Immature natural killer cell (primary cell): Measurements from ENCODE around the gene MSH4. TPM values are rescaled to one million over a fixed set of nuclear protein-coding genes. Genes with fewer than 3 reads are reported as not detected.
"Not testable (repeated sequence)": the region's sequence is repeated elsewhere in the genome, so short reads cannot be mapped to it uniquely, and the experiment has no call there.

Experiments
- DNase-seq, 3 donors: peaks; one replicate each; pipeline ENCODE4 v3.0.0; 2022; ENCODE audit warnings: mixed read lengths in 1 of 3
- H3K27ac Mint-ChIP-seq, 6 donors: one replicate each; pipeline ENCODE4 v1.8.0; 2020; ENCODE audit warnings: mixed read lengths in 6 of 6, mild to moderate bottlenecking in 5 of 6, inconsistent platforms in 4 of 6, moderate library complexity in 3 of 6
- H3K27me3 Mint-ChIP-seq, 3 donors: one replicate each; pipeline ENCODE4 v1.8.0; 2020 to 2021; ENCODE audit warnings: low read depth in 3 of 3, mild to moderate bottlenecking in 3 of 3, mixed read lengths in 3 of 3, moderate library complexity in 3 of 3, inconsistent platforms in 1 of 3
- H3K36me3 Mint-ChIP-seq, 3 donors: one replicate each; pipeline ENCODE4 v1.8.0; 2020; ENCODE audit warnings: mixed read lengths in 3 of 3, inconsistent platforms in 2 of 3, mild to moderate bottlenecking in 2 of 3
- H3K4me1 Mint-ChIP-seq, 2 donors: one replicate each; pipeline ENCODE4 v1.8.0; 2020; ENCODE audit warnings: inconsistent platforms in 2 of 2, mild to moderate bottlenecking in 2 of 2, mixed read lengths in 2 of 2, moderate library complexity in 1 of 2
- H3K4me3 Mint-ChIP-seq, 5 donors: one replicate each; pipeline ENCODE4 v1.8.0; 2020; ENCODE audit warnings: mild to moderate bottlenecking in 5 of 5, mixed read lengths in 5 of 5, inconsistent platforms in 3 of 5, moderate library complexity in 3 of 5
- H3K9me3 Mint-ChIP-seq, 6 donors: one replicate each; pipeline ENCODE4 v1.8.0; 2020; ENCODE audit warnings: mild to moderate bottlenecking in 6 of 6, mixed read lengths in 6 of 6, inconsistent platforms in 4 of 6, moderate library complexity in 3 of 6
- polyA plus RNA-seq, 3 donors: library from polyadenylated mRNA; unstranded; fragments of 300-500 nt; fragmentation: Illumina TruSeq; gene quantifications; one replicate each; pipeline ENCODE4 v1.2.3, GENCODE V29; 2021

MSH4 gene
- not detected for polyA plus RNA-seq

- H3K36me3 Mint-ChIP-seq: peaks cover 0 to 38% (median 18%) of the 10 kb centered on the region in 3 donors
- no peak within 1 kb of the TSS for H3K4me3 Mint-ChIP-seq
- no peaks in the 10 kb centered on the region for H3K27me3 Mint-ChIP-seq
- DNase-seq: no peak
- peaks cover 2 to 20% of the 10 kb centered on the region in 2 donors for H3K4me1 Mint-ChIP-seq
- peak within 1 kb of the TSS in 3 of 6 donors; percentile 12 to 22 (median 18) for H3K27ac Mint-ChIP-seq
- no peaks in the 10 kb centered on the region for H3K9me3 Mint-ChIP-seq
Observed at GRCh38 chr1:75796376-75797272, at the start of gene MSH4. TSS of gene MSH4 (plus strand) at chr1:75796882. CDS start at chr1:75796986, 104 bp downstream.

GRCh38 chr1:75757210-75757609 is 39.5 kb upstream of the MSH4 start:
- peaks cover 35 to 60% (median 59%) of the 10 kb centered on the region in 3 donors for H3K36me3 Mint-ChIP-seq
- H3K9me3 Mint-ChIP-seq, H3K4me3 Mint-ChIP-seq, H3K27ac Mint-ChIP-seq, DNase-seq, H3K27me3 Mint-ChIP-seq, H3K4me1 Mint-ChIP-seq: not testable (repeated sequence)

GRCh38 chr1:75758543-75758942 is 38.1 kb upstream of the MSH4 start:
- not testable (repeated sequence) for H3K27ac Mint-ChIP-seq, H3K9me3 Mint-ChIP-seq, H3K27me3 Mint-ChIP-seq, DNase-seq, H3K4me1 Mint-ChIP-seq, H3K4me3 Mint-ChIP-seq
- peaks cover 26 to 47% (median 46%) of the 10 kb centered on the region in 3 donors for H3K36me3 Mint-ChIP-seq

DNA sequence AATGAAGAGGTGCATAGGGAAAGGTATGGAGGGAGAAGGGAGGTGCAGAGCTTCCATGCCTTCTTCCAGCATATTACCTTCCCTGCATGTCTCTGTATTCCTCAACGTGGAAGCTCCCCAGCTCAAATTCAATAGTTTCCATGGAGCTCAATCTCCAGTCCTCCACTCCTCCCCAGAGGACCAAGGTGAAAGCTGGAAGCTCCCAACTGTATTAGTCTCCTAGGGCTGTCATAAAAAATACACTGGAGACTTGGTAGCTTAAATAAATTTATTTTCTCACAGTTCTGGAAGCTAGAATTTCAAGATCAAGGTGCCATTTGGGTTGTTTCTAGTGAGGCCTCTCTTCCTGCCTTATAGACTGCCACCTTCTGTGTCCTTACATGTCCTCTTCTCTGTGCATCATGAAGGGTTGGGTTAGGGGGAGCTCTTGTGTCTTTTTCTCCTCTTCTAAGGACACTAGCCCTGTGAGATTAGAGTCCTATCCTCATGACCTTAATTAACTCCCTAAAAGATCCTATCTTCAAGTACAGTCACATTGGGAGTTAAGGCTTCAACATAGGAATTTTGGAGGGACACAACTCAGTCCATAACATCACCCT is 32.5 kb upstream of the MSH4 start:
- no peak overlapping the region for H3K27ac Mint-ChIP-seq

GRCh38 chr1:75765697-75766355 is 30.9 kb upstream of the MSH4 start:
- Mint-ChIP-seq H3K27ac (no peak overlapping the region), H3K36me3 (peaks cover 0 to 4% (median 4%) of the 10 kb centered on the region in 3 donors), H3K27me3 (no peaks in the 10 kb centered on the region), H3K4me1 (no peaks in the 10 kb centered on the region), H3K4me3 (no peak overlapping the region), H3K9me3 (no peaks in the 10 kb centered on the region)
- no peak for DNase-seq

More for the DNA sequence above, 32.5 kb upstream of the MSH4 start:
- DNase-seq: no peak
- no peaks in the 10 kb centered on the region for H3K4me1 Mint-ChIP-seq
- no peaks in the 10 kb centered on the region for H3K9me3 Mint-ChIP-seq
- no peaks in the 10 kb centered on the region for H3K27me3 Mint-ChIP-seq
- no peak overlapping the region for H3K4me3 Mint-ChIP-seq
- H3K36me3 Mint-ChIP-seq: peaks cover 3 to 11% (median 7%) of the 10 kb centered on the region in 3 donors

GRCh38 chr1:75768016-75768415 is 28.7 kb upstream of the MSH4 start:
- DNase-seq: no peak
- Mint-ChIP-seq H3K4me3 (no peak overlapping the region), H3K36me3 (no peaks in the 10 kb centered on the region), H3K27ac (no peak overlapping the region), H3K27me3 (peaks cover 0 to 2% (median 0%) of the 10 kb centered on the region in 3 donors), H3K4me1 (no peaks in the 10 kb centered on the region), H3K9me3 (no peaks in the 10 kb centered on the region)

- Mint-ChIP-seq H3K9me3 (no peaks in the 10 kb centered on the region), H3K27ac (no peak overlapping the region), H3K36me3 (no peaks in the 10 kb centered on the region), H3K4me1 (no peaks in the 10 kb centered on the region), H3K4me3 (no peak overlapping the region), H3K27me3 (peaks cover 0 to 2% (median 0%) of the 10 kb centered on the region in 3 donors)
- DNase-seq: no peak
Observed at GRCh38 chr1:75770761-75771160, 25.9 kb upstream of the MSH4 start.

GRCh38 chr1:75771978-75772377 is 24.7 kb upstream of the MSH4 start:
- Mint-ChIP-seq H3K4me1 (no peaks in the 10 kb centered on the region), H3K27ac (no peak overlapping the region), H3K4me3 (no peak overlapping the region), H3K27me3 (peaks cover 0 to 2% (median 0%) of the 10 kb centered on the region in 3 donors), H3K36me3 (peaks cover 0 to 1% (median 0%) of the 10 kb centered on the region in 3 donors), H3K9me3 (no peaks in the 10 kb centered on the region)
- no peak for DNase-seq

- DNase-seq, H3K36me3 Mint-ChIP-seq, H3K4me1 Mint-ChIP-seq, H3K4me3 Mint-ChIP-seq, H3K9me3 Mint-ChIP-seq, H3K27ac Mint-ChIP-seq: not testable (repeated sequence)
- peaks cover 2 to 10% (median 5%) of the 10 kb centered on the region in 3 donors for H3K27me3 Mint-ChIP-seq
Observed at GRCh38 chr1:75777812-75778211, 18.9 kb upstream of the MSH4 start.

DNA sequence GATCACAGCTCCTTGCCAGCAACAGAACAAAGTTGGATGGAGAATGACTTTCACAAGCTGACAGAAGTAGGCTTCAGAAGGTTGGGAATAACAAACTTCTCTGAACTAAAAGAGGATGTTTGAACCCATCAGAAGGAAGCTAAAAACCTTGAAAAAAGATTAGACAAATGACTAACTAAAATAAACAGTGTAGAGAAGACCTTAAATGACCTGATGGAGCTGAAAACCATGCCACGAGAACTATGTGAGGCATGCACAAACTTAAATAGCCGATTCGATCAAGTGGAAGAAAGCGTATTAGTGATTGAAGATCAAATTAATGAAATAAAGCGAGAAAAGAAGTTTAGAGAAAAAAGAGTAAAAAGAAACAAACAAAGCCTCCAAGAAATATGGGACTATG is 18.0 kb upstream of the MSH4 start:
- not testable (repeated sequence) for H3K9me3 Mint-ChIP-seq, H3K4me3 Mint-ChIP-seq, H3K4me1 Mint-ChIP-seq, H3K36me3 Mint-ChIP-seq, H3K27ac Mint-ChIP-seq, DNase-seq
- H3K27me3 Mint-ChIP-seq: peaks cover 2 to 10% (median 5%) of the 10 kb centered on the region in 3 donors

GRCh38 chr1:75780183-75780582 is 16.5 kb upstream of the MSH4 start:
- not testable (repeated sequence) for H3K36me3 Mint-ChIP-seq, DNase-seq, H3K27ac Mint-ChIP-seq, H3K9me3 Mint-ChIP-seq, H3K4me3 Mint-ChIP-seq
- peaks cover 15 to 16% of the 10 kb centered on the region in 2 donors for H3K4me1 Mint-ChIP-seq
- H3K27me3 Mint-ChIP-seq: peaks cover 9 to 13% (median 12%) of the 10 kb centered on the region in 3 donors

DNA sequence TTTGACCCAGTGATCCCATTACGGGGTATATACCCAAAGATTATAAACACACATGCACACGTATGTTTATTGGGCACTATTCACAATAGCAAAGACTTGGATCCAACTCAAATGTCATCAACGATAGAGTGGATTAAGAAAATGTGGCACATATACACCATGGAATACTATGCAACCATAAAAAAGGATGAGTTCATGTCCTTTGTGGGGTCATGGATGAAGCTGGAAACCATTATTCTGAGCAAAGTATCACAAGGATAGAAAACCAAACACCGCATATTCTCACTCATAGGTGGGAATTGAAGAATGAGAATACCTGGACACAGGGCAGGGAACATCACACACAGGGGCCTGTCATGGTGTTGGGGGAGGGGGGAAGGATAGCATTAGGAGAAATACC is 12.8 kb upstream of the MSH4 start:
- not testable (repeated sequence) for H3K36me3 Mint-ChIP-seq, DNase-seq, H3K9me3 Mint-ChIP-seq
- Mint-ChIP-seq H3K4me3 (peak overlapping the region; percentile 96 to 100 (median 100)), H3K27me3 (peaks cover 9 to 22% (median 14%) of the 10 kb centered on the region in 3 donors), H3K27ac (peak overlapping the region; percentile 97 to 100 (median 98)), H3K4me1 (peaks cover 51 to 53% of the 10 kb centered on the region in 2 donors)

GRCh38 chr1:75785320-75785982 is 11.2 kb upstream of the MSH4 start:
- H3K4me3 Mint-ChIP-seq: peak overlapping the region; percentile 96 to 100 (median 100)
- peaks cover 0 to 18% (median 10%) of the 10 kb centered on the region in 3 donors for H3K36me3 Mint-ChIP-seq
- H3K9me3 Mint-ChIP-seq: no peaks in the 10 kb centered on the region
- H3K4me1 Mint-ChIP-seq: peaks cover 67% of the 10 kb centered on the region in 2 donors
- peaks cover 5 to 22% (median 12%) of the 10 kb centered on the region in 3 donors for H3K27me3 Mint-ChIP-seq
- DNase-seq: no peak
- peak overlapping the region; percentile 97 to 100 (median 98) for H3K27ac Mint-ChIP-seq
